HG03159 (cell line): Measurements from ENCODE around the gene ANXA2.
A peak's percentile ranks its signal among the peaks of the same experiment; 100 is the strongest.
"Not testable (repeated sequence)": the region's sequence is repeated elsewhere in the genome, so short reads cannot be mapped to it uniquely, and the experiment has no call there.

ENCODE experiments used
- ATAC-seq: cut with Tn5 transposase; IDR thresholded peaks from one replicate; pipeline ENCODE4 v1.9.1; 2021; ENCODE audit warnings: mild to moderate bottlenecking, moderate library complexity; ENCODE audit not compliant: unreplicated experiment

The ANXA2 gene

DNA sequence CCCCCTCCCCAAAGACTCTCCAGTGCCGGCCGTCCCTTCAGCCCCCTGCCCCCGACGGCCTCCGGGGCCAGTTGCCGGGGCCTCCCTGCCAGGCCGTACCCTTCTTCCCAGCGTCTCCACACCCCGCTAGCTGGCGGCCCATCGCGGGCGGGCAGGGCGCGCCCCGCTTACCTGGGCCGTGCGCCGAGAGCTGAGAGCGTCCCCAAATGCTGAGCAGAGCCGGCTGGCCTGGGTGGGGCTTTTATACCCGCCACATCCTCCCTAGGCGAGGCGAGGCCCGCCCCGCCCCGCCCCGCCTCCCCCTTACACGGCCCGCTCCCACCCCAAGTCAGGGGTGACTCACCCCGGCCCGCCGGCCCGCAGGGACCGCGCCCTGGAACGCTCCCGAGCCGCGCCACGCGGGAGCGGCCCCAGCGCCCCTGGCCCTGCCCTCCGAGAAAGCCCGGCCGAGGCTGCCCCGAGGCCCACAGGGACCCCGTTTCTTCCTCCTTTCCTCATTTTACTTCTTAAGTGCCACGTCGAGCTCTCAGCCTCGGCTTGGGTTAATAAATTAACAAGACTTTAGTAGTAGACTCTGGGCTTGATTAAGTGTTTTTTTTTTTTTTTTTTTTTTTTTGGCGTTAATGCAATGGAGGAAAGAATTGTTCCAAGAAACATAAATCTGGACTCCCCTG lies at the start of gene ANXA2:
ANXA2 (minus strand) TSS at position 215 of the 674 bp plus-strand sequence. CDS start 11,911 bp downstream, outside the sequence.
- ATAC-seq: peak; percentile 71

- no peak for ATAC-seq
These were observed 46.6 kb upstream of the ANXA2 start for GRCh38 chr15:60444289-60444912.

DNA sequence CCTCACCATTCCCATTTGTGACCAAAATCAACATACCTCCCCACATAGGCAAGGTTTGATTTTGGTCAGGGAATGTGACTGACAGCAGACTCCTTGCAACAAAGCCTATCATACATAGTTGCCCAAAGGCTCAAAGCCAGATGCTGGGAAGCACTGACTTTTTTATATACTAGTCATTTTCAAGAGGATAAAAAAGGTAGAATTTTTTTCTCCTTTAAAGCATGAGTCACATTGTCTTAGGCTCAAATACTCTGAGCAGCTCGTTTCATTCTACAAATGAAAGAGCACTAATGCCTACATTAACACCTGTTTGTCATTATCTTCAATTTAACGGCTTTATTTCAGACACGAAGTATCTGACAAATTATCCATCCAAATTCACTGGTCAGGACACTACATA lies 45.0 kb upstream of the ANXA2 start:
- no peak for ATAC-seq

DNA sequence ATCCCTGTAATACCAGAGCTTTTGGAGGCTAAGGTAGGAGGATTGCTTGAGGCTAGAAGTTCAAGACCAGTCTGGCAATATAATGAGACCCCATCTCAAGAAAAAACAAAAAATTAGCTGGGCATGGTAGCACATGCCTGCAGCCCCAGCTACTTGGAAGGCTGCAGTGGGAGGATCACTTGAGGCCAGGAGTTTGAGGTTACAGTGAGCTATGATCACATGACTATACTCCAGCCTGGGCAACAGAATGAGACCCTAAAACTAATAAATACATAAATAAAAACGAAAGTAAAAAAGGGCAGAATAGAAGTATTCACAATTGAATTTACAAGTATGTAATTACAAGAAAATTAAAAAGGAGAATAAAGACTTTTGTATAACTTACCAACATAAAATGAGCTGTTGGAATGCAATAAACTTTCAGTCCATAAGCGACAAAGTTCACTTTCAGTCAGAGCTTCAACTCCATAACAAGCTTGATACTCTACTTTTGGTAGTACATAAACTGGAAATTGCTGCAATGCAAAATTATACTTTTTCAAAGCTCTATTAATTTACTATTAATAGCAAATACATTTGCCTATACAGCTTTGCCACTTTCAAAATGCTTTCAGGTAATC lies 44.4 kb upstream of the ANXA2 start:
- no peak for ATAC-seq

GRCh38 chr15:60441331-60441730 lies 43.5 kb upstream of the ANXA2 start:
- ATAC-seq: no peak

- ATAC-seq: no peak
These were observed 40.9 kb upstream of the ANXA2 start for GRCh38 chr15:60438646-60439045.

DNA sequence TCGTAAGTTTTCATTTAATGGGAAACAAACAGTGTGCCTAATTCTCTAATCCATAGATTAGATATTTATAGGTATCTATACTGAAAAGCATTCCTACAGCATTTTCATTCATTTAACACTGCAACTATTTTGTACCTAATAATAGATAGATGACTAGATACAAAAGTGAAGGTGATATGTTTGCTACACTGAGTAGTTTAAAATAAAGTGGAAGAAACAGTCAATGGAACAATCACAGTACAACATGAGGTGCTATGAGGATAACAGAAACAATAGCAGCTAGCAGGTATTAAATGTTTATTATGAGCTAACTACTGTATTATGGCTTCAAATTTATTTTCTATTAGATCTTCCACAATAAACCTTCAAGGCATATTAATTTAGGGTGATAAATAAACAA lies 31.1 kb upstream of the ANXA2 start:
- no peak for ATAC-seq

GRCh38 chr15:60426870-60427508 lies 29.2 kb upstream of the ANXA2 start:
- ATAC-seq: no peak

DNA sequence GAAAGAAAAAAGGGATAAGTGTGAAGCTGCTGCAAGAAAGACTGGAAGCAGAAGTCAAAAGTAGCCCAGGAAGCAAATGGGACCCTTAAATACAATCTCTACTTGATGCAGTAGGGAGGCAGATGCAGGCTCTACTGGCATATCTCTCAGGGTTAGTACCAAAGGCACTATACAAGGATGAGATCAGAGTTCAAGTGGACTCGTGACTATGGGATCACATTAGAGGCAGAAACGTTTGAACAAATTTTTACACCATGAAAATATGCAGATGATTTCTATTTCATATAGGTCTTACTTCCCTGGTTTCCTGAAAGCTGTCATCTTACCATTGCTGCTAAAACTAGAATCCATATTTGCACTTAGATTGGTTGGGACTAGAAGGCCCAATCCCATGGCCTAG lies 27.7 kb upstream of the ANXA2 start:
- ATAC-seq: no peak

DNA sequence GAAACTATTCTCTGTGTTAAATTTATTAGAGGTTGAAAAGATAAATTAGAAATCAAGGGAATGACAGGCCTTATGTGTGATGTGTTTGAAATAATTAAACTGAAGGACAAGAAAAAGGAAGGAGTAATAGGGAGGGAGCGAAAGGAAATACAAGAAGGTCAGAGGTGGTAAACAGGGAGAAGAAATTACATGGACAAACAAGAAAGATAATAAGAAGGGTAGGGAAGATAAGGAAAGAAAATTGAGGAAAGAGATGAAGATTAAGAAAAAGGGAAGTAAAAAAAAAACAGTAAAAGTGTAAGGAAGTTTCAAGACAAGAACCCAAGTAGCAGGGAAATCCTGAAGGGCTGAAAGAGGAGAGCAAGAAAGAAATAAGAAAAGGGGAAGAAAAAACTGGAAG lies 26.2 kb upstream of the ANXA2 start:
- no peak for ATAC-seq

DNA sequence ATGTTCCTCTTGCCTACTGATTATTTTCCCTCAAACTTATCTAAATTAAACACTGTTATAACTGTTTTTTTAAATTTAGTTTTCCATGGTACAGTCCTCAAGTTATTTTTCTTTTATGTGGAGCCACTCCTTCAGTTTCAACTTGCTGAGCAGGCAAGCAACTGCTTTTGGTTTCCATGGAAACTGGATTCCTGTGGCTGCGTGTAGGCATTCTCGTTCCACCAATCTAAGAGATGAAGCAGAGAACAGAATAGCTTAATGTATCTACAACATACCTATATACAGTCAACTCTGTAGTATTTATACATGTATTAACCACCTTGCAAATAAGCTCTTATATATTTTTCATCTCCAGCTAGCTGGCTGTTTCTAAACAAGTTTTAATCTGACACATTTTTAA lies 25.8 kb upstream of the ANXA2 start:
- no peak for ATAC-seq

GRCh38 chr15:60421544-60421943 lies 23.8 kb upstream of the ANXA2 start:
- ATAC-seq: no peak

DNA sequence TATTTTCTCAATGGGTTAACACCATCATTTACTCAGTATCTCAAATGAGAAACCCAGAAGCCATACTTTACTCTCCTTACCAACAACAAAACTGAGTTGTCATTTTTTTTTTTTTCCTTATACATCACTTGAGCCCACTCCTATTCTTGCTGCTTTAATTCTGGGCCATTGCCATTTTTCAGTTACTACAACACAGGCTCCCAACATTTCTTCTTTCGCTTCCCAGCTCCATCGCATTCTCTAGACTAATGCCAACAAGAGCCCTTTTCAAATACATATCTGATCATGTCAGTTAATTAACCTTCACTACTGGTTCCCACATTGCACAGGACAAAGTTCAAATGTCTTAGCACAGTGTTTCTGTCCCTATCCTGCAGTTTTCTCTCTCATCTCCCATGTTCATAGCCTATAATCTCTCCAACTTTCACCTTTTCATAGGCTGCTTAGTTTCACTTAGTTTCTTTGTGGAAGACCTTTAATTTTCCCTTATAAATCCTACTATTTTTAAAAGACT lies 22.5 kb upstream of the ANXA2 start:
- ATAC-seq: no peak

DNA sequence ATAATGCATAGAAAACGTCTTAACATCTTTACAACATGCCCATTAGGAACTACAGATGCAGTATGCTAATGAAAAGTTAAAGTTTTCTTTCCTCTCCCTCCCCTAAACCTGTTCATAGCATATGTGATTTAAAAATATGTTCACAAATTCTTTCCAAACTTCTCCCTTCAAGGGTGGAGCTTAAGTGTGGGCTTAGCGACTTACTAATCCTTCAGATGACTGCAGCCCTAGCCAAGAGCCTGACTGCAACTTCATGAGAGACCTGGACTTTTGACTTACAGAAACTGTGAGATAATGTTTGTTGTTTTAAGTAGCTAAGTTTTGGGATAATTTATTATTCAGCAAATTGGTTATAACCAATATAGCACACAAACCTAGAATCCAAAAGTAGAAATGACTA lies 22.0 kb upstream of the ANXA2 start:
- no peak for ATAC-seq

GRCh38 chr15:60418096-60418495 lies 20.3 kb upstream of the ANXA2 start:
- no peak for ATAC-seq

DNA sequence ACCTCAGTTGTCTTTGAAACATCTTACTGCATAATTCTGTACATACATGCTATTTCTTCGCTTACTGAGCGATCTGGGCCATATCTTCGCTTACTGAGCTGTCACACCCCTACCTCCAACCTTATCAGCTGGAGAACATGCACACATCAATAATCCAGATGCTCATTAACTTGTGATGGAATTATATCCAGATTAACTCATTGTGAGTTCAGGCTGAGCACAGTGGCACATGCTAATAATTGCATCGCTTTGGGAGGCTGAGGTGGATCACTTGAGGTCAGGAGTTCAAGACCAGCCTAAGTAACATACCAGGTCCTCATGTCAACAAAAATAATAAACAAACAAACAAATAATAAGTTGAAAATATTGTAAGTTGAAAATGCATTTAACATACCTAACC lies 19.3 kb upstream of the ANXA2 start:
- ATAC-seq: no peak

DNA sequence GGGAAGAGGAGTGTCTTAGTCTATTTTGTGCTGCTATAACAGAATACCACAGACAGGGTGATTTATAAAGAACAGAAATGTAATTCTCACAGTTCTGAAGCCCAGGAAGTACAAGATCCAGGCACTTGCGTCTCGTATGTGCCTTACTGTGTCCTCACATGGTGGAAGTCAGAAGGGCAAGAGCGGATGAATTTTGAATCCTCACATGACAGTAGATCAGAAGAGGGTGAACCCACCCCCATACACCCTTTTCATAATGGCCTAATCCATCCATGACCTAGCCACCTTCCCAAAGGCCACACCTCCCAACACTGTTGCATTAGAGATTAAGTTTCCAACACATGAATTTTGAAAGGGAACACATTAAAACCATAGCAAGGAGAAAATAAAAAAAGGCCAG lies 18.7 kb upstream of the ANXA2 start:
- no peak for ATAC-seq

- ATAC-seq: no peak
These were observed 16.4 kb upstream of the ANXA2 start for GRCh38 chr15:60414016-60414682.

DNA sequence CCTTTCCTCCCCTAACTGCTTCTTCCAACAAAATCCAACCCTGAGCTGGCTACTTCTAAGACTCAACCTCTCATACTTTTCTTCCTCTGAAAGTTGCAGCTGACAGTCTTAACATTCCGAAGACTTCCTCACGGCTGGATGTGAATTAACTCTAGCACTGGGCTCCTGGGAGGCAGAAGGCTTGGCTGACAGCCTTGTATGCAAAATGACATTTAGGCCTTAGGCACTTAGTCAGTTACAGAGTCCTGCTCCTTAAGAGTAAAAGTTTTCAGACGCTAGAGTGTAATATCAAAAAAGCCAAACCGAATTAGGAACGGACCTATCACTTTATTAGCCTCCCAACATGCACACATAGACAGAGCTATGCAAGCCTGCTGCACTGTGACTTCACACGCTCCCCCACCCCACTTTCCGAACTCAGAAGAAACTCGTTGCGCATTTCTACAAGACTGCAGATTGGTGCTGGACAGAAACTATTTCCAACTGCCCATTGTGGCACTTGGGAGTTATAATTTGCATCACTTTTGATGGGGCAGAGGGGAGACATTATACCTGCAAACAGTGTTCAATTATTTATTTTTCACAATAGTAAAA lies 15.5 kb upstream of the ANXA2 start:
- no peak for ATAC-seq

DNA sequence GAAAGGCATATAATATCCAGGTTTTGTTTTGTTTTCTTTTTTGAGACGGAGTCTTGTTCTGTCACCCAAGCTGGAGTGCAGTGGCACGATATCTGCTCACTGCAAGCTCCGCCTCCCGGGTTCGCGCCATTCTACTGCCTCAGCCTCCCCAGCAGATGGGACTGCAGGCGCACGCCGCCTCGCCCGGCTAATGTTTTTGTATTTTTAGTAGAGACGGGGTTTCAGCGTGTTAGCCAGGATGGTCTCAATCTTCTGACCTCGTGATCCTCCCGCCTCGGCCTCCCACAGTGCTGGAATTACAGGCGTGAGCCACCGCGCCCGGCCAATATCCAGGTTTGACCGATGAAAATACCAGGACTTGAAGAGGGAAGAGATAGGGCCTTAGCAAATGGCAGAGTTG lies 15.0 kb upstream of the ANXA2 start:
- ATAC-seq: not testable (repeated sequence)
